MM.1S (cell line): ENCODE measurements around the gene CTNNA2.

Experiments used
- DNase-seq: peaks from one replicate; pipeline ENCODE4 v3.0.0-alpha.2; 2015
- H2AFZ ChIP-seq: fragments of 300-600 bp; sonication (generic); 2 replicates; pipeline ENCODE4 v1.6.0; 2016; ENCODE audit warnings: antibody characterized with exemption, low read length
- H3F3A ChIP-seq: fragments of 300-600 bp; sonication (generic); 2 replicates; pipeline ENCODE4 v1.6.1; 2016; ENCODE audit warnings: mild to moderate bottlenecking, antibody characterized with exemption, low read length, moderate library complexity, mixed read lengths; ENCODE audit not compliant: insufficient read depth
- H3K27ac ChIP-seq: fragments of 300-600 bp; sonication (generic); 2 replicates; pipeline ENCODE4 v1.5.1; 2016; ENCODE audit warnings: mild to moderate bottlenecking, low read length
- H3K27me3 ChIP-seq: fragments of 300-600 bp; sonication (generic); replicated peaks from 2 replicates; pipeline ENCODE4 v1.6.0; 2016; ENCODE audit warnings: low read length; ENCODE audit not compliant: insufficient read depth
- H3K36me3 ChIP-seq: fragments of 300-600 bp; sonication (generic); replicated peaks from 2 replicates; pipeline ENCODE4 v1.6.1; 2016; ENCODE audit warnings: mild to moderate bottlenecking, low read length, mixed read lengths; ENCODE audit not compliant: insufficient read depth
- H3K4me1 ChIP-seq: fragments of 300-600 bp; sonication (generic); 2 replicates; pipeline ENCODE4 v1.6.1; 2016; ENCODE audit warnings: low read length, mixed read lengths
- H3K4me2 ChIP-seq: fragments of 300-600 bp; sonication (generic); 2 replicates; pipeline ENCODE4 v1.6.0; 2016; ENCODE audit warnings: low read depth, low read length
- H3K4me3 ChIP-seq: fragments of 300-600 bp; sonication (generic); 2 replicates; pipeline ENCODE4 v1.5.1; 2016; ENCODE audit warnings: low read length, mixed read lengths
- H3K79me2 ChIP-seq: fragments of 300-600 bp; sonication (generic); 2 replicates; pipeline ENCODE4 v1.6.1; 2016; ENCODE audit warnings: mixed run types, low read length, mixed read lengths
- H3K9ac ChIP-seq: fragments of 300-600 bp; sonication (generic); 2 replicates; pipeline ENCODE4 v1.6.1; 2016; ENCODE audit warnings: low read length, mixed read lengths
- H3K9me2 ChIP-seq: fragments of 300-600 bp; sonication (generic); replicated peaks from 2 replicates; pipeline ENCODE4 v1.6.1; 2016; ENCODE audit warnings: mild to moderate bottlenecking, low read length, mixed read lengths; ENCODE audit not compliant: insufficient read depth
- H3K9me3 ChIP-seq: fragments of 300-600 bp; sonication (generic); replicated peaks from 2 replicates; pipeline ENCODE4 v1.6.1; 2016; ENCODE audit warnings: mild to moderate bottlenecking, low read length, mixed read lengths; ENCODE audit not compliant: insufficient read depth
- H4K20me1 ChIP-seq: fragments of 300-600 bp; sonication (generic); 2 replicates; pipeline ENCODE4 v1.6.1; 2016; ENCODE audit warnings: mild to moderate bottlenecking, low read length, moderate library complexity, mixed read lengths; ENCODE audit not compliant: insufficient read depth
- EZH2 ChIP-seq: fragments of 300-600 bp; sonication (generic); optimal IDR thresholded peaks from 2 replicates; pipeline ENCODE3; 2017; ENCODE audit warnings: low read depth, mild to moderate bottlenecking, antibody characterized with exemption, low read length, mixed read lengths
- EZH2phosphoT487 ChIP-seq: fragments of 300-600 bp; sonication (generic); IDR thresholded peaks from 2 replicates; pipeline ENCODE4 v1.6.1; 2018; ENCODE audit warnings: antibody characterized with exemption, low read length
- TF ChIP-seq, protein P1 (sequence below): fragments of 300-600 bp; sonication (generic); IDR thresholded peaks from 2 replicates; pipeline ENCODE4 v1.5.1; 2016; ENCODE audit warnings: antibody characterized with exemption, low read length, mixed read lengths

CTNNA2 gene

GRCh38 chr2:80135001-80135400 lies 622.1 kb downstream of the CTNNA2 start:
- H3K9me2 ChIP-seq, result no peaks in the 10 kb centered on the region
- H3K27ac ChIP-seq, result no peak overlapping the region
- no peaks in the 10 kb centered on the region for H3K27me3 ChIP-seq
- no peaks in the 10 kb centered on the region for H3K4me1 ChIP-seq
- no peaks in the 10 kb centered on the region for H3K79me2 ChIP-seq
- H3K9ac ChIP-seq, result no peak overlapping the region
- DNase-seq, result no peak
- H2AFZ ChIP-seq, result no peak overlapping the region
- no peak overlapping the region for H3K4me3 ChIP-seq
- no peaks in the 10 kb centered on the region for H3K36me3 ChIP-seq
- no peaks in the 10 kb centered on the region for H3F3A ChIP-seq
- no peaks in the 10 kb centered on the region for H4K20me1 ChIP-seq
- H3K9me3 ChIP-seq, result no peaks in the 10 kb centered on the region
- TF ChIP-seq EZH2, result no peak
- TF ChIP-seq EZH2phosphoT487, result no peak
- TF ChIP-seq, protein P1, sequence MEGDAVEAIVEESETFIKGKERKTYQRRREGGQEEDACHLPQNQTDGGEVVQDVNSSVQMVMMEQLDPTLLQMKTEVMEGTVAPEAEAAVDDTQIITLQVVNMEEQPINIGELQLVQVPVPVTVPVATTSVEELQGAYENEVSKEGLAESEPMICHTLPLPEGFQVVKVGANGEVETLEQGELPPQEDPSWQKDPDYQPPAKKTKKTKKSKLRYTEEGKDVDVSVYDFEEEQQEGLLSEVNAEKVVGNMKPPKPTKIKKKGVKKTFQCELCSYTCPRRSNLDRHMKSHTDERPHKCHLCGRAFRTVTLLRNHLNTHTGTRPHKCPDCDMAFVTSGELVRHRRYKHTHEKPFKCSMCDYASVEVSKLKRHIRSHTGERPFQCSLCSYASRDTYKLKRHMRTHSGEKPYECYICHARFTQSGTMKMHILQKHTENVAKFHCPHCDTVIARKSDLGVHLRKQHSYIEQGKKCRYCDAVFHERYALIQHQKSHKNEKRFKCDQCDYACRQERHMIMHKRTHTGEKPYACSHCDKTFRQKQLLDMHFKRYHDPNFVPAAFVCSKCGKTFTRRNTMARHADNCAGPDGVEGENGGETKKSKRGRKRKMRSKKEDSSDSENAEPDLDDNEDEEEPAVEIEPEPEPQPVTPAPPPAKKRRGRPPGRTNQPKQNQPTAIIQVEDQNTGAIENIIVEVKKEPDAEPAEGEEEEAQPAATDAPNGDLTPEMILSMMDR, result no peak
- no peak overlapping the region for H3K4me2 ChIP-seq

DNA sequence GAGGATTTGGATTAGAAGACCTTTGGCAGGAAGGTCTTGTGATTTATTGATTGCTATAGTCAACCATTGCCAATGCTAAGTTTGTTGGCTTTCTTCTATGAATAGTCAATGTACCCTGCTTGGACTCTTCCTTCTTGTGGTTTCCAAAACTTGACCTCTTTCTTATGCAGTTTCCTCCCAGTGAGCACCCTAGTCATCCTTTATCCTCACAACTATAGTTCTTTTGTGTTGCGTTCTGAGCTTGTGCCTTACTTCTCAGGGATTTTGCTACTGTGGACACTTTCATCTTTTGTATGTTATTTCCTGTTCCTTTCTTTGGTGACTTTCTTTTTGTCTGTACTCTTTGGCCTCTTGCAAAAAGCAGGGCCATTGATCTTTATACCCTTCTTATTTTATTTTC lies 623.5 kb downstream of the CTNNA2 start:
- H3K36me3 ChIP-seq, result no peaks in the 10 kb centered on the region
- no peaks in the 10 kb centered on the region for H3K27me3 ChIP-seq
- TF ChIP-seq, protein P1, result no peak
- TF ChIP-seq EZH2 (no peak), EZH2phosphoT487 (no peak)
- no peaks in the 10 kb centered on the region for H3K4me1 ChIP-seq
- no peak overlapping the region for H3K9ac ChIP-seq
- no peaks in the 10 kb centered on the region for H4K20me1 ChIP-seq
- no peaks in the 10 kb centered on the region for H3F3A ChIP-seq
- H3K79me2 ChIP-seq, result no peaks in the 10 kb centered on the region
- no peak overlapping the region for H2AFZ ChIP-seq
- no peaks in the 10 kb centered on the region for H3K9me2 ChIP-seq
- H3K27ac ChIP-seq, result no peak overlapping the region
- H3K4me3 ChIP-seq, result no peak overlapping the region
- DNase-seq, result no peak
- H3K4me2 ChIP-seq, result no peak overlapping the region
- no peaks in the 10 kb centered on the region for H3K9me3 ChIP-seq

DNA sequence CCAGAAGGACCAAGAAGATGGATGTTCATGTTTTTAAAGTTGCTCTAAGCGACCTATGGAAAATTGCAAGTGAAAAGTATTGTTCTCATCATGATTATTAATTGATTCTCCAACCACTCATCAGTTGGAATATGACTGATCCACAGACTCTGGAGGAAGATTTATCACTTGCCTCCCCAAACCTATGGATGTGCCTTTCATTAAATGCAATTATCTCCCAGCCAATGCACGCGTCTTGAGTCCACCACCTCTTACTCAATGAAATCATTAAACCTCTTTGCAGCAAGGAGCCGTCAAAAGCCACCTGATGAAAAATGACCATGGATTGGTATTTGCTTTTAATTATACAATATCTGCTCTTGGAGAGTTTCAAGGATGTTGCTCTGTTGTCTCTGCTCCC lies 626.1 kb downstream of the CTNNA2 start:
- Histone ChIP-seq H3K27ac (no peak overlapping the region), H3K9me2 (no peaks in the 10 kb centered on the region), H3K27me3 (no peaks in the 10 kb centered on the region), H3K36me3 (no peaks in the 10 kb centered on the region), H3K79me2 (no peaks in the 10 kb centered on the region), H2AFZ (no peak overlapping the region), H3K4me2 (no peak overlapping the region), H3K4me1 (no peaks in the 10 kb centered on the region), H4K20me1 (no peaks in the 10 kb centered on the region), H3K4me3 (no peak overlapping the region), H3K9ac (no peak overlapping the region), H3K9me3 (no peaks in the 10 kb centered on the region), H3F3A (no peaks in the 10 kb centered on the region)
- DNase-seq, result no peak
- TF ChIP-seq, protein P1, result no peak
